ENCODE results near the gene METTL26.
"Not testable (repeated sequence)": the region's sequence is repeated elsewhere in the genome, so short reads cannot be mapped to it uniquely, and the experiment has no call there.

METTL26 gene

DNA sequence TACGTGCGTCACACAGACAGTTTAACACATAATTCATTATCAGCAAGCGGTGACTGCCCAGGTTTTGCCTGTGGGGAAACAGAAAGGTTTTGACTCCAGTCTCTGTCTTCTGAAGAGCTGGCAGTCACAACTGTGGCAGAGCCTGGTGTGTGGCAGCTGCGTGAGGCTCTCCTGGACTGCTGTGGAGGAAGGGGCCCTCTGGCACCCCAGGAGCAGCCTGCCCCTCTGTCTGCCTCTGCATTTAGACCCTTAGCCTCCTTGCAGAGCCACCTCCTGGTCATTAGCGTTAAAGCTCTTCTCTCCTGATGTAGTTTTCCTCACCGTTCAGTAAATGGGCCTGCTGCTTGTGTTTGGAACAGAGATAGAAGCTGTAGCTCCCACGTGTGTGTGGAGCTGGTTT lies 35.3 kb downstream of the METTL26 start:
- Histone ChIP-seq H3K4me3 (ENCODE audit: extremely low read depth, insufficient read depth, low read length, poor library complexity, severe bottlenecking) (no peak overlapping the region), H3K9me3 (ENCODE audit: control insufficient read depth, low read length) (peaks cover 19% of the 10 kb centered on the region), H3K36me3 (ENCODE audit: control insufficient read depth, insufficient read depth, low read length) (peaks cover 44% of the 10 kb centered on the region), H3K27ac (ENCODE audit: low read depth, low read length, severe bottlenecking) (no peak overlapping the region), H3K4me1 (ENCODE audit: control insufficient read depth, insufficient read depth, low read length, poor library complexity, severe bottlenecking) (no peaks in the 10 kb centered on the region)
- 47 to 63% methylated on average over 2 to 4 of the region's 7 CpGs for WGBS, 2 experiments (ENCODE audit: insufficient coverage in 2 of 2)

DNA sequence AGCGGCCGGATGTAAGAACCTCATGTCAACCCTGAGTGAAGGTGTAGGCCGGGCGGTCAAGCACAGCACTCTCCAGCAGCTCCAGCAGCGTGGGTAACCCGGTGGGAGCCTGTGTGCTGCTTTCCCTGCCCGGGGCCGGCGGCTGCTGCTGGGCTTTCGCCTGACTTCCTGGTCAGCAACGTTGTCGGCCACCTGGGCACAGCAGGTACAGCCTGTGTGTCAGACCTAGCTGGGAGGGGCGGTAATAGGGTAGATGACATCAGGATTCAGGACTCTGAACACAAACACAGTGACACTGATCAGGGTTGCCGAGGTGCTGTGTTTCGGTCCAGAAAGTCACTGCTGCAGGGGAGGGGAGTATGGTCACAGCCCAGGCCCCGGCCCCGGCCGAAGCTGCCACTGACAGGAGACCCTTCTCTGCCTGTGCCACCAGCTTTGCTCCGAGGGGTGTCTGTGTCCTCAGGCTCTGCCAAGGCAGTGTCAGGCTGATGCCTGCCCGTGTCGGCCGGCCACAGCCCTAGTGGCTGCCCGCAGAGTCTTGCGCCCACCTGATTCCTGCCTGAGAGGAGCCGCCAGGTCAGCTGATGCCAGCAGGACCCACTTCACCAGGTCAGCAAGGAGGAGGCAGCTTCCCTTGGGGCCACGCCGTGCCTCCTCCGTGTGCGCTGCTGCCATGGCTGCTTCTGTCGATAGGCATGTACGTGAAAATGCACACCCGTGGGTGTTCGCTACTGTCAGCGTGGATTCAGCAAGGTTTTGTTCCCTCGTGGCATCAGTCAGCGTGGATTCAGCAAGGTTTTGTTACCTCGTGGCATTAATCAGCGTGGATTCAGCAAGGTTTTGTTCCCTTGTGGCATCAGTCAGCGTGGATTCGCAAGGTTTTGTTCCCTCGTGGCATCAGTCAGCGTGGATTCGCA lies 37.0 kb downstream of the METTL26 start:
- no peak overlapping the region for H3K27ac ChIP-seq (ENCODE audit: low read depth, low read length, severe bottlenecking)
- 95 to 97% methylated on average over 37 to 38 of the region's 43 CpGs for WGBS, 2 experiments (ENCODE audit: insufficient coverage in 2 of 2)
- no peak overlapping the region for H3K4me3 ChIP-seq (ENCODE audit: extremely low read depth, insufficient read depth, low read length, poor library complexity, severe bottlenecking)
- peaks cover 29% of the 10 kb centered on the region for H3K36me3 ChIP-seq (ENCODE audit: control insufficient read depth, insufficient read depth, low read length)
- peaks cover 5% of the 10 kb centered on the region for H3K9me3 ChIP-seq (ENCODE audit: control insufficient read depth, low read length)
- H3K4me1 ChIP-seq (ENCODE audit: control insufficient read depth, insufficient read depth, low read length, poor library complexity, severe bottlenecking) = no peaks in the 10 kb centered on the region

DNA sequence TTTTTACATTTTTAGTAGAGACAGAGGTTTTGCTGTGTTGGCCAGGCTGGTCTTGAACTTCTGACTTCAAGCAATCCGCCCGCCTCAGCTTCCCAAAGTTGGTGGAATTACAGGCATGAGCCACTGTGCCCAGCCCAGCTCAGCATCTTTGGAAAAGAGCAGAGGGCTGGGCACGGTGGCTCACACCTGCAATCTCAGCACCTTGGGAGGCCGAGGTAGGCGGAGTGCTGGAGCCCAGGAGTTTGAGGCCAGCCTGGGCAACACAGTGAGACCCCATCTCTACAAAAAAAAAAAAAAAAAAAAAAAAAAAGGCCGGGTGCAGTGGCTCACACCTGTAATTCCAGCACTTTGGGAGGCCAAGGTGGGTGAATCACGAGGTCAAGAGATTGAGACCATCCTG lies 38.5 kb downstream of the METTL26 start:
- H3K4me3 ChIP-seq (ENCODE audit: extremely low read depth, insufficient read depth, low read length, poor library complexity, severe bottlenecking); H3K27ac ChIP-seq (ENCODE audit: low read depth, low read length, severe bottlenecking); H3K4me1 ChIP-seq (ENCODE audit: control insufficient read depth, insufficient read depth, low read length, poor library complexity, severe bottlenecking); H3K9me3 ChIP-seq (ENCODE audit: control insufficient read depth, low read length): not testable (repeated sequence)
- peaks cover 32% of the 10 kb centered on the region for H3K36me3 ChIP-seq (ENCODE audit: control insufficient read depth, insufficient read depth, low read length)
- WGBS, 2 experiments (ENCODE audit: insufficient coverage in 2 of 2) = 100% methylated on average over 3 to 5 of the region's 7 CpGs

DNA sequence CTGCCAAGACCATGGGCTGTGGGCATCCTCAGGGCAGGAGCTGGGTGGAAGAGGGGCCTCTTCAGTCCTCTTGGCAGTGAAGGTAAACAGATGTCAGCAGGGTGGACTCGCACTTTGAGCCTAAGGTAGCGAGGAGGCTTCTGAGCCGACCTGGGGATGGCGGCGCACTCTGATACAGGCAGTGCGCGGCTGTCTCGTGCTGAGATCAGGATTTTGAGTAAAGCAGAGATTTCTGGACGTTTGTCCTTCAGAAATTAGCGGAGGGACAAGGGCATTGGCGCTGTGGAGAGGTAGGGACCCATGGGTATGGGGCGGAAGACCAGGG lies 39.4 kb downstream of the METTL26 start:
- Histone ChIP-seq H3K4me1 (ENCODE audit: control insufficient read depth, insufficient read depth, low read length, poor library complexity, severe bottlenecking) (no peaks in the 10 kb centered on the region), H3K36me3 (ENCODE audit: control insufficient read depth, insufficient read depth, low read length) (peaks cover 32% of the 10 kb centered on the region)
- WGBS, 2 experiments (ENCODE audit: insufficient coverage in 2 of 2) = 94 to 99% methylated on average over 12 of the region's 12 CpGs

DNA sequence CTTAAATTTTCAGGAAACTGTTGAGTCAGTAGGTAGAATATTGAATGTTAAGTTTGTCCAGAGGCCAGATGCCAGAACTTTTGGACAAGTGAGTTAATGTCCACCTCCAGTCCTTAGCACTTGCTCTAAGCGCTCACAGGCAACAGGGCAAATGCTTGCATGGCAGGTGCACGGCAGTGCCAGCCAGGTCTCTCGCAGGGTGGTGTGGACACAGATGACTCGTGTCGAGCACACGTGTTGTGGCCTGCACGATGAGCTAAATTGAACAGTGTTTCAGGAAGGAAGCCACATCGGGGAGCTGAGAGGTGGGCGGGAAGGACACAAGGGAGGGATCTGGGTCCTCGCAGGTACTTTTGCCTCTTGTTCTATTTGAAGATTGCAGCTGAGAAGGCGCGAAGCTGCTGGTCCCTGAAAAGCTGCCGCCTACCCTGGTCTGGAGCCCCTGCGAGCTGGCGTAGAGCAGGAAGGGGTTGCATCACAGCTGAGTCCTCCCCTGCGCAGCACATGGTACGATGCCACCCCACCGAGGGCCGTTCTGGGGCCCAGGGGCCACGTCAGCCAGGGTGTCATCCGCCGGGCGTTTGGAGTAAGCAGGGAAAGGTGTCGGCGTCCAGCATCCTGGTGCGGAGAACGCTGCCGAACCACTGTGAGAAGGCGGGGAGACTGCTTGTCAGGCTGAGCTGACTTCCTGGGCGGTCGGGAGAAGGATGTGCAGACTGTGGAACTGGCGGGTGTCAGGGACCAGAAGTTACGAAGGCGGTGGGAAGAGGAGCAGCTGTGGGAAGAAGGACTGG lies 40.0 kb downstream of the METTL26 start:
- Histone ChIP-seq H3K9me3 (ENCODE audit: control insufficient read depth, low read length) (peaks cover 5% of the 10 kb centered on the region), H3K36me3 (ENCODE audit: control insufficient read depth, insufficient read depth, low read length) (peaks cover 30% of the 10 kb centered on the region), H3K27ac (ENCODE audit: low read depth, low read length, severe bottlenecking) (no peak overlapping the region), H3K4me1 (ENCODE audit: control insufficient read depth, insufficient read depth, low read length, poor library complexity, severe bottlenecking) (peaks cover 1% of the 10 kb centered on the region), H3K4me3 (ENCODE audit: extremely low read depth, insufficient read depth, low read length, poor library complexity, severe bottlenecking) (no peak overlapping the region)
- WGBS, 2 experiments (ENCODE audit: insufficient coverage in 2 of 2) = 96 to 97% methylated on average over 26 to 31 of the region's 34 CpGs

More for the DNA sequence above, 39.4 kb downstream of the METTL26 start:
- Histone ChIP-seq H3K9me3 (ENCODE audit: control insufficient read depth, low read length) (peaks cover 5% of the 10 kb centered on the region), H3K4me3 (ENCODE audit: extremely low read depth, insufficient read depth, low read length, poor library complexity, severe bottlenecking) (no peak overlapping the region), H3K27ac (ENCODE audit: low read depth, low read length, severe bottlenecking) (no peak overlapping the region)

DNA sequence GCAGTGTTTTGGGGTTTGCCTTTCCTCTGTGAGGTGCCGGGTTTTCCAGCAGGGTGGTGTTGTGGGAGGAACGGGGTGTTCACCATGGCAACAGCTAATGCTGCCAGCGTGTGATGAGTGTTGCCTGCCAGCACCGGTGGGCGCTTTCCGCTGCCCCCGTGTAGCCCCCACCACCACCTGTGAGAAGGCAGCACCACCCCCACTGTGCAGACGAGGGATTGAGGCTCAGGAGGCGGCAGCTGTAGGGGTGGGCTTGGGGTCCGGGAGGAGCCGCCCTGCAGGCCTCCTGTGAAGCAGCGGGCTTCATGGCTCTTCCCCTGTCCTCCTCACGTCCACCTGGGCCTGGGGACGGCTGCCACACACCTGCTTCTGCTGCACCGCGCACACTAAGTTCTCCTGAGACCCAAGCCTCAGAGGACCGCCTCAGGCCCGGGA lies 41.0 kb downstream of the METTL26 start:
- Histone ChIP-seq H3K36me3 (ENCODE audit: control insufficient read depth, insufficient read depth, low read length) (peaks cover 26% of the 10 kb centered on the region), H3K9me3 (ENCODE audit: control insufficient read depth, low read length) (peaks cover 5% of the 10 kb centered on the region), H3K27ac (ENCODE audit: low read depth, low read length, severe bottlenecking) (no peak overlapping the region), H3K4me3 (ENCODE audit: extremely low read depth, insufficient read depth, low read length, poor library complexity, severe bottlenecking) (no peak overlapping the region), H3K4me1 (ENCODE audit: control insufficient read depth, insufficient read depth, low read length, poor library complexity, severe bottlenecking) (peaks cover 4% of the 10 kb centered on the region)
- WGBS, 2 experiments (ENCODE audit: insufficient coverage in 2 of 2) = 80 to 96% methylated on average over 2 to 11 of the region's 18 CpGs

DNA sequence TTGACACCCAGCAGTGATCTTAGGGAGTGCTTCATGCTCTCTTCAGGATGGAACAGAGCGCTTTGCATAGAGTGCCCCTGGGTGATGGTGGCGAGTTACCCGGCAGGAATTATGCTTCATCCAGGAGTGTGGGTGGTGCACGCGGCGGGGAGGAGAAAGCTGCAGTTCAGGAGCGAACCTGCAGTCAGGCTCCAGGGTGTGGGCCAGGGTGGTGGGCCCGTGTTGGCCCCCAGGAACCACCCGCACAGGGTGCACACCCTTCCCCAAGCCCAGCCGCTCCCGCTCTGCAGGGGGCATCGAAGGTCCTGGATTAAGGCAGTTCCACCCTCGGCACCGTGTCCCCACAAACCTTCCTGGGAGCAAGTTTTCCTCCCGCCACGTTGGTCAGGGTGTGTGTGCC lies 42.3 kb downstream of the METTL26 start:
- Histone ChIP-seq H3K36me3 (ENCODE audit: control insufficient read depth, insufficient read depth, low read length) (peaks cover 17% of the 10 kb centered on the region), H3K4me1 (ENCODE audit: control insufficient read depth, insufficient read depth, low read length, poor library complexity, severe bottlenecking) (peaks cover 4% of the 10 kb centered on the region), H3K9me3 (ENCODE audit: control insufficient read depth, low read length) (no peaks in the 10 kb centered on the region), H3K27ac (ENCODE audit: low read depth, low read length, severe bottlenecking) (no peak overlapping the region), H3K4me3 (ENCODE audit: extremely low read depth, insufficient read depth, low read length, poor library complexity, severe bottlenecking) (no peak overlapping the region)
- 85 to 87% methylated on average over 16 of the region's 16 CpGs for WGBS, 2 experiments (ENCODE audit: insufficient coverage in 2 of 2)

DNA sequence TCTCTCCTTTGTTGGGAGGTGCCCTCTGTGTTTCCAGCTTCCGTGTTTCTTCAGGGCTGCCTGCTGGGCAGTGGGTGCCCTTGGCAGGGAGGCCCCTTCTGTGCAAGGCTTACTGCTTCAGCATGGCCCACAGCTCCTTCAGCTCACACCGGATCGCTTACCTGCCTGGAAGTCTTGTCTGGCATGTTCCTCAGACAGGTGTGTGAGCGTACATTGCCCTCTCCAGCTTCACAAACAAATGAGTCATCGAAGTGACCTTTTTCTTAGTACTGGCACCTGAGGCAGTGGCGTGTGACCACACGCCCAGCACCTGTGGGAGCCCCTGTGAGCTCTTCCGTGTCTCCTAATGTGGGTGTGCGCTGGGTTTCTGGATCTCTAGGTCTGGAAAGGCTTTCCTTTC lies 42.7 kb downstream of the METTL26 start:
- H3K27ac ChIP-seq (ENCODE audit: low read depth, low read length, severe bottlenecking) = no peak overlapping the region
- peaks cover 13% of the 10 kb centered on the region for H3K36me3 ChIP-seq (ENCODE audit: control insufficient read depth, insufficient read depth, low read length)
- peaks cover 4% of the 10 kb centered on the region for H3K4me1 ChIP-seq (ENCODE audit: control insufficient read depth, insufficient read depth, low read length, poor library complexity, severe bottlenecking)
- no peak overlapping the region for H3K4me3 ChIP-seq (ENCODE audit: extremely low read depth, insufficient read depth, low read length, poor library complexity, severe bottlenecking)
- no peaks in the 10 kb centered on the region for H3K9me3 ChIP-seq (ENCODE audit: control insufficient read depth, low read length)
- 92 to 94% methylated on average over 8 to 9 of the region's 9 CpGs for WGBS, 2 experiments (ENCODE audit: insufficient coverage in 2 of 2)

DNA sequence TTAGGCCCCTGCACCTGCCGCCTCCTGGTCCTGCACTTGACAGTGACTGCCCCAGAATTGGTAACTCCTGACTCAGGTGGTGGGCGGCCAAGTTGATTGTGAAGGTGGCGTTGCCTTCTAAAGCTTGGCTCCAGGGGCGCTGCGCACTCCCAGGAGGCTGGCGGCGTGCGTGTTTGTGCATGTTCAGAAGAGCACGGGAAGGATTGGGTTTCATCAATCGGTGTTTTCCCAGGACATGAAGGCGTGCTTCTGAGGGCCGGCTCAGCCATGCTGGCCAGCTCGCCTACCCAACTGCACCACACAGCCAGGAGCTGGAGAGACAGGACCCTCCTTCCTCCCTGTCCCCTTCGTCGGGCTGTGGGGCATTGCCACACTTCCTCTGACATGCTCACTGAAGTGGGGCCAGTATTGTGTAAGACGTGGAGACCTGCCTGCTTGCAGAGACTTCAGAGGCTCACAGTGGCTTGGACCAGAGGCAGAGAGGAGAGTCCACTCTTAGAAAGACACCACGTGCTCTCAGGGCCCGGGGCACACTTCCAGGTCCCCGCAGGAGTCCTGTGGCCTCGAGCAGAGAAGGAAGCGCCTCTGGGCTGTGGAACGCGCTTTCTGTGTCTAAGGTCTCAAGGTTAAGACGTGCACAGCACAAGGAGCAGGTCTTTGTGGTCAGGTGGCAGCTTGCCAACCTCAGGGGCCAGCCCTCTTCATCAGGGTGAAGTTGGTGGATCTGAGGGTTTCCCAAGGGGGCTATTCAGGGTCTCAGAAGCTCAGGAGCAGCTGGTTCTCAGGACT lies 43.4 kb downstream of the METTL26 start:
- Histone ChIP-seq H3K27ac (ENCODE audit: low read depth, low read length, severe bottlenecking) (no peak overlapping the region), H3K9me3 (ENCODE audit: control insufficient read depth, low read length) (no peaks in the 10 kb centered on the region), H3K36me3 (ENCODE audit: control insufficient read depth, insufficient read depth, low read length) (peaks cover 12% of the 10 kb centered on the region), H3K4me1 (ENCODE audit: control insufficient read depth, insufficient read depth, low read length, poor library complexity, severe bottlenecking) (peaks cover 10% of the 10 kb centered on the region), H3K4me3 (ENCODE audit: extremely low read depth, insufficient read depth, low read length, poor library complexity, severe bottlenecking) (no peak overlapping the region)
- 91 to 96% methylated on average over 23 of the region's 24 CpGs for WGBS, 2 experiments (ENCODE audit: insufficient coverage in 2 of 2)

DNA sequence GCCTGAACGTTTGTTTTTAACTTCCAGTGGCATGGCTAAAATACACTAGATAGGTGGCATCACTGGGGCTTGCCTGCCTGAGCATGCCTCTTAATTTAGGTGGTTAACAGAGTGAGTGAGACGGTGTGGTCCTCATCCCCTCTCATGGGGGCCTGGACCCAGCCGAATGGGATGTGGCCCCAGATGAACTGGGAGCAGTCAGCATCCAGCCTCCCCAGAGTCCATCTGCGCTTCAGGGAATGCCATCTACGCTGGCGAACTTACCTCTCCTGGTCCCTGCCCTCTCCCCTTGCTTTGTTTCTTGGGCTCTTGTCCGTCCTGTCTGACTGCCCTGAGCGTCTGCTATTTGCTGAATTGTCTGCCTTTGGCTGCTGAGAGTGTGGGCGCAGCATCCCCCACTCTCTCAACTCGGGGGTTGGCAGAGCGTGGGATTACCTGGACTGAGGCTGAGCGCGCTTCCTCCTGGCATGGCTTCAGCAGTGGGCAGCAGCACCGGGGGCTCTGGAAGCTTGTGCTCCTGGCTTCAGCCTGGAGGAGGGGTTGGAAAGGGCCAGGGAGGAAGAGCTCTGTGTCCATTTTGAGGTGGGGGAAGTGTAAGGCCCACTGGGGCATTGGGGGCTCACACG lies 44.1 kb downstream of the METTL26 start:
- no peak overlapping the region for H3K27ac ChIP-seq (ENCODE audit: low read depth, low read length, severe bottlenecking)
- H3K9me3 ChIP-seq (ENCODE audit: control insufficient read depth, low read length) = no peaks in the 10 kb centered on the region
- peaks cover 11% of the 10 kb centered on the region for H3K4me1 ChIP-seq (ENCODE audit: control insufficient read depth, insufficient read depth, low read length, poor library complexity, severe bottlenecking)
- no peak overlapping the region for H3K4me3 ChIP-seq (ENCODE audit: extremely low read depth, insufficient read depth, low read length, poor library complexity, severe bottlenecking)
- WGBS, 2 experiments (ENCODE audit: insufficient coverage in 2 of 2) = 97% methylated on average over 12 to 15 of the region's 15 CpGs
- H3K36me3 ChIP-seq (ENCODE audit: control insufficient read depth, insufficient read depth, low read length) = peaks cover 5% of the 10 kb centered on the region
